A549 (cell line): ENCODE results near the gene RPTOR.

Experiments used
- CTCF ChIP-seq: fragments of >200 bp; sonication (Bioruptor Twin); formaldehyde crosslinking; IDR thresholded peaks from 3 replicates; pipeline ENCODE4 v1.5.1; 2016
- EP300 ChIP-seq, 2 experiments: fragments of >200 bp; sonication (Bioruptor Twin); formaldehyde crosslinking; IDR thresholded peaks; 2 replicates in 1 of 2; 3 replicates in 1 of 2; pipeline ENCODE4 v1.6.1; 2016 to 2017
- ESRRA ChIP-seq: fragments of 150-350 bp; IDR thresholded peaks from 2 replicates; pipeline ENCODE4 v1.6.1; 2014; ENCODE audit warnings: mild to moderate bottlenecking, low read length, borderline replicate concordance

- TF ChIP-seq EP300 (IDR thresholded peaks at IDR 0.05) (no peak), CTCF (no peak), ESRRA (no peak)
Observed at GRCh38 chr17:80813318-80813717, 268.7 kb downstream of the RPTOR start.
